Posterior vena cava (tissue), 2 donors: Measurements from ENCODE around the gene CNST. TPM values are rescaled to one million over a fixed set of nuclear protein-coding genes. Genes with fewer than 3 reads are reported as not detected.
A peak's percentile ranks its signal among the peaks of the same experiment; 100 is the strongest.
"Not testable (repeated sequence)": the region's sequence is repeated elsewhere in the genome, so short reads cannot be mapped to it uniquely, and the experiment has no call there.

ENCODE experiments used
- DNase-seq: peaks from one replicate; pipeline ENCODE4 v3.0.0-alpha.2; 2020; ENCODE audit warnings: low spot score
- intact Hi-C, 2 donors: fragments of 100-400 bp; cut with DNase I; formaldehyde crosslinking; loops; one replicate each; pipeline versions ENCODE4 v1.14.1 to v1.14.2; 2022 to 2023
- total RNA-seq, 2 donors: library from RNA; stranded (reverse); fragmentation: NEBNext Ultra II Directional; extraction: Animal tissue kit (Norgen Biotek cat#: 25700); gene quantifications; one replicate each; pipeline ENCODE4 v1.2.1, GENCODE V29; 2021
- donor health status: DM: yes; HTN: yes; CAD: no.
- donor health status: DM: yes; HTN: yes; CAD: no.

The CNST gene
- total RNA-seq, 2 donors from 2014 or later: 27.9 to 29.8 TPM

DNA sequence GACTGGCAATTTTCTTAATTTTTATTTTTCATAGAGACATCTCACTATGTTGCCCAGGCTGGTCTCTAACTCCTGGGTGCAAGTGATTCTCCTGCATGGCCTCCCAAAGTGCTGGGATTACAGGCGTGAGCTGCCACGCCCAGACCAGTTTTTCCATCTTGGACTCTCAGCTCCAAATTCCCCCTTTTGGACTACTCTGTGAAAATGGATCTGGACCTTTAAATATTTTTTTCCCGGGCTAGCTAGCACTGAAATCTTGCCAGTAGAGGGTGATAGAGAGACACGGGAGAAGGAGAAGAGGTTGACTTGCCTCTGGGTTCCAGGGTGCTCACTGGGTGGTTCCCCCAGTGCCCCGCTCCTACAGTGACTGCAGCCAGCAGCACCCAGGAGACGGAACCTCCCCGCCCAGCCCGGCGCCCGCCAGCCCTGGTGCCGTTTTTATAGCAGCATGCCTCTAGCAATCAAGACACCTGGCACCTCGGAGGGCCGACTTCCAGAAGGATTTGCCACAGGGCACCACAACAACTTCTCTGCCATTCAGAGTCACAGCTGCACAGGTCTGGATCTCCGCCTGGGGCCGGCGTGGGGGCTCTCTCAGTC lies 123.3 kb downstream of the CNST start:
- DNase-seq: peak; percentile 83
- intact Hi-C loops: loop anchor here (5.0 to 10.0 kb wide), 2 partner anchors 125 to 187 kb away; partner anchors contain the start of genes CNST (in 1 of the 2) and TFB2M (in 1 of the 2)

DNA sequence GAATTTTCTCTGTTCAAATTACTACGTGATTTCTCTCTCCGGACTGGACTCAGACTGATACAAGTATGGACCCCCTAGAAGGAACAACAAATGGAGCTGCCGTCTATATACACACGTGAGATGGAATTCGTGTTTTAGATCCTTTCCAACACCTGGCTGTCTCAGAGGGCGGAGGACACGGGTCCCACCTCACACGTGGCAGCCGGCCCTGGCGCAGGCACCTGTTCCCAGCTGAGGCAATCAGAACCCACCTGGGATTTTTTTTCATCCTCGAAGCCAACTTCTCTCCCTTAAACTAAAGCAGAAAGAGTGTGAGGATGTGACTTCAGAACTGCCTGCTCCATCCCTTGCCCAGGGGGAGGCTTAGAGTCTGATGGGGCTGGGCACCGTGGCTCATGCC lies 123.8 kb downstream of the CNST start:
- intact Hi-C loops: loop anchor here (5.0 to 10.0 kb wide), 2 partner anchors 125 to 188 kb away; partner anchors contain the start of genes CNST (in 1 of the 2) and TFB2M (in 1 of the 2)
- no peak for DNase-seq

DNA sequence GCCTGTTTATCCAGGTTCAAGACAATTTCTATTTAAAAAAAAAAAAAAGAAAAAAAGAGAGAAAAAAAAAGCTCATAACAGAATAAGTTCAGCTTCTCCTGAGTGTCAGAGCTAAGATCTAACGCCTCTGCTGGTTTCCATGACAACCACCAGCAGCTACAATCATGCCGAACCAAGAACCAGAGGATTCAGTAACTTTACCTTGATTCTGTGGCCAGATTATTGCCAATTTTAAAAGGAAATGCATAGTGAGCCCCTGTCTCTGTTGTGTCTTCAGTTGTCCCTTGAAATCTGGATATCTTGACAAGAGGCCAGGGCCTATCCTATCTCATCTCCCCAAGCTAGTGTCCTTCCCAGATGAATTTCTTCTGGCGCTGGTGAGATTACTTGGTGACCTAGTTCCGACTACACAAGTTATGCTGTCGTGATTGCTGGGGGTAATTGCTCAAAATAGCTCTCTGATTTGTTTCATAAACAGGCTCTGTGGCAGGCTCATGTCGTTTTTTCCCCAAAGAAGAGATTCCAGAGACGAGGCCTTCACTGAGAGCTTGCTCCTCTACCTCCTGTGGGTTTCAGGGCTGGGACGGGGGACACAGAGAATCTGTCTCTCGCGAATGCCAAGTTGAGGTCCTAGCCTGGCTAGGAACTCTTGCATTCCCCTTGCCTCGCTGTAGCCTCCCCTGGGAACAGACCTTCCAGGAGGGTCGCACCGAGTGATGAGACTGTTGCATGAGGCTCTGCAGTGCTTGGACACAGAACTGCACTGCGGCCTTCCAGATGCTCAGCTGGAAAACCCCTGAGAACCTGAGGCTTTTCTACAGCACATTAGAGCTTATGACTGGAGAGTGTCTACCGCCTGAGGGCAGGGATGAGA lies 125.6 kb downstream of the CNST start:
- DNase-seq: no peak
- intact Hi-C loops: loop anchor here (5.0 to 10.0 kb wide), 2 partner anchors 127 to 190 kb away; partner anchors contain the start of genes CNST (in 1 of the 2) and TFB2M (in 1 of the 2)

- DNase-seq: not testable (repeated sequence)
- intact Hi-C loops: loop anchor here (5.0 to 10.0 kb wide), 2 partner anchors 130 to 192 kb away; partner anchors contain the start of genes CNST (in 1 of the 2) and TFB2M (in 1 of the 2)
Measured at GRCh38 chr1:246694213-246694895, 128.1 kb downstream of the CNST start.

DNA sequence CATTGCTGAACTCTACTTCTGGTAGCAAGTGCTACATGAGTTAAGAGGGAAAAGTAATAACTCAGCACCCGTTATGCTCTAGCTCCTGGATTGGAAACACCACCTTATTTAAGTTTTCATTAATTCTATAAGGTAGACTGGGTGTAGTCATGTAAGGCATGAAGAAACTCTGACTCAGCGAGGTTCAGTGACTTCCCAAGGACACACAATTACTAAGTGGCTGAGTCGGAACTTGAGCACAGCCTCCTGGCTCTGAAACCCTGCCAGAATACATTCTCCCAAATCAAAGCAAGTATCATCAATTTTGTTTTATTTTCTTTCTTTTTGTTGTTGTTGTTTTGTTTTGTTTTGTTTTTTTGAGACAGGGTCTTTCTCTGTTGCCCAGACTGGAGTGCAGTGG lies 128.9 kb downstream of the CNST start:
- intact Hi-C loops: loop anchor here in 1 of 2 donors (5.0 to 10.0 kb wide), 3 partner anchors 48 to 198 kb away; partner anchors contain the start of genes CNST and TFB2M

DNA sequence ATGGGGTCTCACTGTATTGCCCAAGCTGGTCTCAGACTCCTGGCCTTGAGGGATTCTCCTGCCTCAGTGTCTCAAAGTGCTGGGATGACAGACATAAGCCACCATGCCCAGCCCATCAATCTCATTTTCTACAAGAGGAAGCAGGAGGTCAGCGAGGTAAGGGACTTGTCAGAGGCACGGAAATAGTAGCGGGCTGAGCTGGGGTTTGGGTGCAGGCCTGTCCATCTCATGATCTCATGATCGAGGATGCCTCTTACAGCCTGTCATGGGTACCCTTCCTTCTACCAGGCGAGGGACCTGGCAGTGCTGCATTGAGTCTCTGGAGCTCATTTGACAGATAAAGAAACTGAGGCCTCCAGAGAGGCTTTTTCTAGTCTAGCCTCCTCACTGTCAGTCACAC lies 129.4 kb downstream of the CNST start:
- no peak for DNase-seq
- intact Hi-C loops: loop anchor here in 1 of 2 donors (5.0 to 10.0 kb wide), 3 partner anchors 48 to 198 kb away; partner anchors contain the start of genes CNST and TFB2M

More for the DNA sequence above, 128.9 kb downstream of the CNST start:
- DNase-seq: no peak

- intact Hi-C loops: loop anchor here in 1 of 2 donors (5.0 to 10.0 kb wide), 3 partner anchors 51 to 201 kb away; partner anchors contain the start of genes CNST and TFB2M
Measured at GRCh38 chr1:246698466-246699094, 132.3 kb downstream of the CNST start.

GRCh38 chr1:246699095-246699735 lies 133.0 kb downstream of the CNST start:
- peak; percentile 93 for DNase-seq

More at GRCh38 chr1:246698466-246699094, 132.3 kb downstream of the CNST start:
- DNase-seq: no peak

DNA sequence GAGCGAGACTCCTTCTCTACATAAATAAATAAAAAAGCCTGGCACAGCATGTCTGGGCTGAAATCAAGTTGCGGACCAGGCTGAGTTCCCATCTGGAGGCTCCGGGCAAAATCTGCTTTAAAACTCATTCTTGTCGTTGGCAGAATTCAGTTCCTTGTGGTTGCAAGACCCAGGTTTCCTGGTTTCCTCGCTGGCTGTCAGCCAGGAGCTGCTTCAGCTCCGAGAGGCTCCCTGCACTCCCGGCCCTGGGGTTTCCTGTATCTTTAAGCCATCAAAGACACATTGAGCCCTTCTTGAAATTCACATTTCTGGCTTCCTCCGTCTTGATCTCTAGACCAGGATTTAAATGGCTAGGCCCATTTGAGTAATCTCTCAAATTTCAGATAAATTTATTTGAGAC lies 137.3 kb downstream of the CNST start:
- DNase-seq: no peak
- intact Hi-C loops: no loop called here

More at GRCh38 chr1:246699095-246699735, 133.0 kb downstream of the CNST start:
- intact Hi-C loops: loop anchor here in 1 of 2 donors (5.0 to 10.0 kb wide), 3 partner anchors 52 to 202 kb away; partner anchors contain the start of genes CNST and TFB2M

DNA sequence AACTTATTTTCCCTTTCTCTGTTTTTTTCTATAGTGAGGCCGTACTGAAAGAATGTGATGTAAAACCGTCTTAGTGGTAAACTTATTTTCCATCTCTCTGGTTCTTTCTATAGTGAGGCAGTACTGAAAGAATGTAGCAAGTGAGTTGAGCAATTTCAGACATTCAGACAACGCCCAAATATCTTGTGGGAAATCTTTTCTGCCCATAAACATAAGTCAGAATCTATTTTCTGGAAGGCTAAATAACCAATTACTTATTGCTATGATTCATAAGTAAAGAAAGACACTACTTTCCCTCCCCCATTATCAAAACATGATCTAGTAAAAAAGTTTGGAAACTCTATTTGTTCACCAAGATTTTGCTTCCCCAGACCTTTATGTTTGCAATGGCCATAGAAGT lies 139.1 kb downstream of the CNST start:
- DNase-seq: no peak
- intact Hi-C loops: no loop called here

GRCh38 chr1:246708166-246708565 lies 141.9 kb downstream of the CNST start:
- no peak for DNase-seq
- intact Hi-C loops: no loop called here

- intact Hi-C loops: no loop called here
- DNase-seq: no peak
Measured at GRCh38 chr1:246709196-246709595, 142.9 kb downstream of the CNST start.

- DNase-seq: no peak
- intact Hi-C loops: no loop called here
Measured at GRCh38 chr1:246709835-246710234, 143.6 kb downstream of the CNST start.

- intact Hi-C loops: no loop called here
- DNase-seq: no peak
Measured at GRCh38 chr1:246711548-246712003, 145.3 kb downstream of the CNST start.

DNA sequence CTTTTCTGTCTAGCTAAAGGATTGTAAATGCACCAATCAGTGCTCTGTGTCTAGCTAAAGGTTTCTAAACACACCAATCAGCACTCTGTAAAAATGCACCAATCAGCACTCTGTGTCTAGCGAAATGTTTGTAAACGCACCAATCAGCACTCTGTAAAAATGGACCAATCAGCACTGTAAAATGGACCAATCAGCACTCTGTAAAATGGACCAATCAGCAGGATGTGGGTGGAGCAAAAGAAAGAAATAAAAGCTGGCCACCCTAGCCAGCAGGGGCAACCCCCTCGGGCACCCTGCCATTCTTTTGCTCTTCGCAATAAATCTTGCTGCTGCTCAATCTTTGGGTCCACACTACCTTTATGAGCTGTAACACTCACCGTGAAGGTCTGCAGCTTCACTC lies 146.2 kb downstream of the CNST start:
- DNase-seq, intact Hi-C loops: not testable (repeated sequence)
